CD14-positive monocyte (primary cell): ENCODE results near the gene ITGAL. TPM values are rescaled to one million over a fixed set of nuclear protein-coding genes. Genes with fewer than 3 reads are reported as not detected.

Experiments used
- DNase-seq, 3 donors: peaks; one replicate each; pipeline ENCODE4 v3.0.0-alpha.2; 2011 to 2022
- H2AFZ ChIP-seq: 2 replicates; pipeline ENCODE4 v1.6.0; 2012; ENCODE audit warnings: mild to moderate bottlenecking, low read depth, low read length, inconsistent platforms; ENCODE audit not compliant: insufficient read depth, poor library complexity, severe bottlenecking
- H3K27ac ChIP-seq, 2 donors: 1 replicate in 1 of 2; 2 replicates in 1 of 2; pipeline ENCODE4 v1.5.1; 2012 to 2013; ENCODE audit warnings: low read length in 2 of 2, control low read depth in 1 of 2, inconsistent platforms in 1 of 2, low read depth in 1 of 2, mild to moderate bottlenecking in 1 of 2
- H3K27me3 ChIP-seq, 2 donors: one replicate each; pipeline versions ENCODE4 v1.6.0 to v1.6.1; 2011 to 2013; ENCODE audit warnings: low read length in 2 of 2; ENCODE audit not compliant: control insufficient read depth in 2 of 2, insufficient read depth in 2 of 2
- H3K36me3 ChIP-seq, 2 donors: replicated peaks in 1 of 2; 1 replicate in 1 of 2; 2 replicates in 1 of 2; pipeline versions ENCODE4 v1.5.1 to v1.6.1; 2012 to 2013; ENCODE audit warnings: low read length in 2 of 2, control low read depth in 1 of 2, inconsistent platforms in 1 of 2, mild to moderate bottlenecking in 1 of 2; ENCODE audit not compliant: insufficient read depth in 2 of 2, control insufficient read depth in 1 of 2
- H3K4me1 ChIP-seq, 2 donors: 1 replicate in 1 of 2; 2 replicates in 1 of 2; pipeline versions ENCODE4 v1.5.1 to v1.6.1; 2012 to 2013; ENCODE audit warnings: low read length in 2 of 2, control low read depth in 1 of 2, inconsistent platforms in 1 of 2, mild to moderate bottlenecking in 1 of 2, moderate library complexity in 1 of 2; ENCODE audit not compliant: insufficient read depth in 2 of 2, control insufficient read depth in 1 of 2
- H3K4me2 ChIP-seq: replicated peaks from 2 replicates; pipeline ENCODE3; 2012; ENCODE audit warnings: low read length, moderate library complexity, mild to moderate bottlenecking; ENCODE audit not compliant: poor library complexity, severe bottlenecking; ENCODE audit errors: extremely low read depth
- H3K4me3 ChIP-seq, 3 experiments: fragments of 200-600 bp in 1 of 3; sonication (generic) in 1 of 3; replicated peaks in 1 of 3; 1 replicate in 2 of 3; 2 replicates in 1 of 3; pipeline ENCODE4 v1.5.1; 2011 to 2013; ENCODE audit warnings: low read length in 3 of 3, mild to moderate bottlenecking in 3 of 3, control low read depth in 2 of 3, low read depth in 2 of 3, inconsistent platforms in 1 of 3, moderate library complexity in 1 of 3
- H3K79me2 ChIP-seq: 2 replicates; pipeline ENCODE4 v1.6.0; 2012; ENCODE audit warnings: mild to moderate bottlenecking, control low read depth, inconsistent platforms, low read length, moderate library complexity; ENCODE audit not compliant: insufficient read depth
- H3K9ac ChIP-seq: 2 replicates; pipeline ENCODE4 v1.6.0; 2017; ENCODE audit warnings: low read length, mild to moderate bottlenecking; ENCODE audit not compliant: insufficient read depth, poor library complexity, severe bottlenecking
- H3K9me3 ChIP-seq, 2 donors: replicated peaks in 1 of 2; 1 replicate in 1 of 2; 2 replicates in 1 of 2; pipeline versions ENCODE4 v1.5.1 to v1.6.1; 2012 to 2013; ENCODE audit warnings: low read length in 2 of 2, control low read depth in 1 of 2; ENCODE audit not compliant: control insufficient read depth in 1 of 2, insufficient read depth in 1 of 2
- H4K20me1 ChIP-seq: 2 replicates; pipeline ENCODE4 v1.6.0; 2012; ENCODE audit warnings: mild to moderate bottlenecking, low read length, control low read depth, moderate library complexity; ENCODE audit not compliant: insufficient read depth
- H3K27ac Mint-ChIP-seq, 7 donors: one replicate each; pipeline ENCODE4 v1.8.0; 2020; ENCODE audit warnings: mild to moderate bottlenecking in 7 of 7, mixed read lengths in 7 of 7, moderate library complexity in 6 of 7, inconsistent platforms in 2 of 7
- H3K27me3 Mint-ChIP-seq, 3 donors: one replicate each; pipeline ENCODE4 v1.8.0; 2021 to 2022; ENCODE audit warnings: low read depth in 3 of 3, mild to moderate bottlenecking in 3 of 3, mixed read lengths in 3 of 3, moderate library complexity in 3 of 3, inconsistent platforms in 1 of 3
- H3K36me3 Mint-ChIP-seq, 2 donors: one replicate each; pipeline ENCODE4 v1.8.0; 2020; ENCODE audit warnings: mixed read lengths in 2 of 2, inconsistent platforms in 1 of 2, mild to moderate bottlenecking in 1 of 2
- H3K4me1 Mint-ChIP-seq: one replicate; pipeline ENCODE4 v1.8.0; 2020; ENCODE audit warnings: mild to moderate bottlenecking, mixed read lengths
- H3K4me3 Mint-ChIP-seq, 2 donors: one replicate each; pipeline ENCODE4 v1.8.0; 2020; ENCODE audit warnings: mild to moderate bottlenecking in 2 of 2, mixed read lengths in 2 of 2, moderate library complexity in 1 of 2
- H3K9me3 Mint-ChIP-seq, 7 donors: one replicate each; pipeline ENCODE4 v1.8.0; 2020 to 2022; ENCODE audit warnings: mixed read lengths in 7 of 7, mild to moderate bottlenecking in 6 of 7, moderate library complexity in 6 of 7, inconsistent platforms in 2 of 7
- CTCF ChIP-seq: fragments of 200-600 bp; IDR thresholded peaks from one replicate; pipeline ENCODE4 v1.8.0; 2022; ENCODE audit warnings: antibody characterized with exemption, mild to moderate bottlenecking
- WGBS: methylation state at CpG from one replicate; pipeline ENCODE4 v1.1.5; 2013; ENCODE audit warnings: missing lambda C conversion rate; ENCODE audit not compliant: insufficient coverage; 5-methylcytosine and 5-hydroxymethylcytosine counted together
- intact Hi-C, 2 donors: fragments of 100-400 bp; cut with micrococcal nuclease; formaldehyde crosslinking; loops; one replicate each; pipeline versions ENCODE4 v1.15.0 to v1.15.1; 2023
- polyA plus RNA-seq, 3 donors: library from polyadenylated mRNA; depleted of rRNA in 1 of 3; unstranded in 2 of 3; stranded (reverse) in 1 of 3; fragments of 300-500 nt in 2 of 3; fragments of >200 nt in 1 of 3; fragmentation: Illumina TruSeq in 2 of 3; gene quantifications; 1 replicate in 2 of 3; 2 replicates in 1 of 3; pipeline ENCODE4 v1.2.3, GENCODE V29; 2012 to 2021

The ITGAL gene
- polyA plus RNA-seq, 3 donors: 56.8 to 474 (median 109) TPM

GRCh38 chr16:30532285-30533145, 60.0 kb downstream of the ITGAL start:
- H3K36me3 ChIP-seq: peaks cover 21 to 28% of the 10 kb centered on the region in 2 donors
- no peak overlapping the region for H3K4me3 ChIP-seq
- peaks cover 46 to 55% of the 10 kb centered on the region in 2 donors for H3K4me1 ChIP-seq
- H3K4me3 Mint-ChIP-seq: no peak overlapping the region
- H3K9me3 ChIP-seq: no peaks in the 10 kb centered on the region
- no peaks in the 10 kb centered on the region for H4K20me1 ChIP-seq
- peak overlapping the region in 1 of 2 donors; percentile 14 for H3K27ac ChIP-seq
- WGBS: 97% methylated on average over 49 of the region's 57 CpGs
- H3K27me3 Mint-ChIP-seq: peaks cover 0 to 6% (median 3%) of the 10 kb centered on the region in 3 donors
- H3K4me2 ChIP-seq: no peak overlapping the region
- H3K27ac Mint-ChIP-seq: peak overlapping the region in 3 of 7 donors; percentile 45 to 72 (median 63)
- TF ChIP-seq CTCF: no peak
- no peak overlapping the region for H2AFZ ChIP-seq
- H3K36me3 Mint-ChIP-seq: peaks cover 20 to 30% of the 10 kb centered on the region in 2 donors
- peaks cover 54% of the 10 kb centered on the region for H3K4me1 Mint-ChIP-seq
- H3K27me3 ChIP-seq: no peaks in the 10 kb centered on the region
- H3K9me3 Mint-ChIP-seq: no peaks in the 10 kb centered on the region
- H3K9ac ChIP-seq: no peak overlapping the region
- no peak for DNase-seq
- peaks cover 41% of the 10 kb centered on the region for H3K79me2 ChIP-seq
- intact Hi-C loops: no loop called here

- Histone ChIP-seq H3K4me1 (peaks cover 40 to 49% of the 10 kb centered on the region in 2 donors), H3K79me2 (peaks cover 41% of the 10 kb centered on the region), H3K27me3 (no peaks in the 10 kb centered on the region), H3K4me3 (no peak overlapping the region), H3K4me2 (no peak overlapping the region), H3K27ac (peak overlapping the region in 1 of 2 donors; percentile 14), H3K36me3 (peaks cover 21 to 28% of the 10 kb centered on the region in 2 donors), H3K9ac (no peak overlapping the region), H3K9me3 (no peaks in the 10 kb centered on the region), H4K20me1 (no peaks in the 10 kb centered on the region), H2AFZ (no peak overlapping the region)
- peak overlapping the region in 4 of 7 donors; percentile 32 to 72 (median 54) for H3K27ac Mint-ChIP-seq
- intact Hi-C loops: no loop called here
- 93% methylated on average over 11 of the region's 11 CpGs for WGBS
- H3K9me3 Mint-ChIP-seq: no peaks in the 10 kb centered on the region
- peak overlapping the region in 1 of 2 donors; percentile 24 for H3K4me3 Mint-ChIP-seq
- peaks cover 20 to 30% of the 10 kb centered on the region in 2 donors for H3K36me3 Mint-ChIP-seq
- peaks cover 0 to 6% (median 4%) of the 10 kb centered on the region in 3 donors for H3K27me3 Mint-ChIP-seq
- peaks cover 47% of the 10 kb centered on the region for H3K4me1 Mint-ChIP-seq
- no peak for DNase-seq
- no peak for TF ChIP-seq CTCF
Measured at GRCh38 chr16:30533146-30533522, 60.6 kb downstream of the ITGAL start.
